RWPE2 (cell line): Measurements from ENCODE around the gene NAV2.

Source experiments
- ATAC-seq: fragments of 200-7000 bp; cut with Tn5 transposase; 3 replicates; pipeline ENCODE4 v1.9.1; 2021; ENCODE audit warnings: low read depth
- DNase-seq: peaks from one replicate; pipeline ENCODE4 v3.0.0-alpha.2; 2020; ENCODE audit warnings: low spot score
- H3K27ac ChIP-seq: fragments of 450-650 bp; 2 replicates; pipeline ENCODE4 v1.5.1; 2017; ENCODE audit warnings: mild to moderate bottlenecking; ENCODE audit not compliant: poor library complexity, severe bottlenecking
- H3K27me3 ChIP-seq: fragments of 250-450 bp; sonication (Bioruptor Pico); 2 replicates; pipeline ENCODE4 v1.5.1; 2021; ENCODE audit warnings: mild to moderate bottlenecking, moderate library complexity; ENCODE audit not compliant: insufficient read depth, poor library complexity, severe bottlenecking
- H3K36me3 ChIP-seq: fragments of 250-450 bp; sonication (Bioruptor Pico); 2 replicates; pipeline ENCODE4 v1.5.1; 2020; ENCODE audit warnings: low read depth, mild to moderate bottlenecking, moderate library complexity
- H3K4me1 ChIP-seq: fragments of 250-450 bp; sonication (Bioruptor Pico); 2 replicates; pipeline ENCODE4 v1.5.1; 2021; ENCODE audit warnings: mild to moderate bottlenecking, moderate library complexity; ENCODE audit not compliant: insufficient read depth, poor library complexity, severe bottlenecking
- H3K4me3 ChIP-seq: fragments of 250-450 bp; sonication (Bioruptor Pico); 2 replicates; pipeline ENCODE4 v1.5.1; 2021; ENCODE audit warnings: mild to moderate bottlenecking, moderate library complexity; ENCODE audit not compliant: severe bottlenecking
- H3K9me3 ChIP-seq: fragments of 250-450 bp; sonication (Bioruptor Pico); 2 replicates; pipeline ENCODE4 v1.5.1; 2021; ENCODE audit warnings: mild to moderate bottlenecking, moderate library complexity; ENCODE audit not compliant: severe bottlenecking
- TF ChIP-seq, protein P1 (sequence below): fragments of 450-650 bp; IDR thresholded peaks from one replicate; pipeline ENCODE4 v1.5.1; 2017; ENCODE audit warnings: mild to moderate bottlenecking, moderate library complexity; ENCODE audit not compliant: poor library complexity, severe bottlenecking

NAV2 gene

GRCh38 chr11:19702620-19703019 lies 10.0 kb upstream of the NAV2 start:
- DNase-seq (no peak), ATAC-seq (no peak)
- no peak overlapping the region for H3K4me3 ChIP-seq
- no peaks in the 10 kb centered on the region for H3K9me3 ChIP-seq
- TF ChIP-seq, protein P1, sequence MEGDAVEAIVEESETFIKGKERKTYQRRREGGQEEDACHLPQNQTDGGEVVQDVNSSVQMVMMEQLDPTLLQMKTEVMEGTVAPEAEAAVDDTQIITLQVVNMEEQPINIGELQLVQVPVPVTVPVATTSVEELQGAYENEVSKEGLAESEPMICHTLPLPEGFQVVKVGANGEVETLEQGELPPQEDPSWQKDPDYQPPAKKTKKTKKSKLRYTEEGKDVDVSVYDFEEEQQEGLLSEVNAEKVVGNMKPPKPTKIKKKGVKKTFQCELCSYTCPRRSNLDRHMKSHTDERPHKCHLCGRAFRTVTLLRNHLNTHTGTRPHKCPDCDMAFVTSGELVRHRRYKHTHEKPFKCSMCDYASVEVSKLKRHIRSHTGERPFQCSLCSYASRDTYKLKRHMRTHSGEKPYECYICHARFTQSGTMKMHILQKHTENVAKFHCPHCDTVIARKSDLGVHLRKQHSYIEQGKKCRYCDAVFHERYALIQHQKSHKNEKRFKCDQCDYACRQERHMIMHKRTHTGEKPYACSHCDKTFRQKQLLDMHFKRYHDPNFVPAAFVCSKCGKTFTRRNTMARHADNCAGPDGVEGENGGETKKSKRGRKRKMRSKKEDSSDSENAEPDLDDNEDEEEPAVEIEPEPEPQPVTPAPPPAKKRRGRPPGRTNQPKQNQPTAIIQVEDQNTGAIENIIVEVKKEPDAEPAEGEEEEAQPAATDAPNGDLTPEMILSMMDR, result no peak
- no peaks in the 10 kb centered on the region for H3K4me1 ChIP-seq
- no peaks in the 10 kb centered on the region for H3K27me3 ChIP-seq
- no peak overlapping the region for H3K27ac ChIP-seq
- no peaks in the 10 kb centered on the region for H3K36me3 ChIP-seq

GRCh38 chr11:19703211-19703610 lies 9.4 kb upstream of the NAV2 start:
- no peaks in the 10 kb centered on the region for H3K9me3 ChIP-seq
- ATAC-seq, result no peak
- no peaks in the 10 kb centered on the region for H3K27me3 ChIP-seq
- H3K36me3 ChIP-seq, result no peaks in the 10 kb centered on the region
- H3K4me1 ChIP-seq, result no peaks in the 10 kb centered on the region
- no peak overlapping the region for H3K27ac ChIP-seq
- DNase-seq, result no peak
- TF ChIP-seq, protein P1, result no peak
- H3K4me3 ChIP-seq, result no peak overlapping the region

DNA sequence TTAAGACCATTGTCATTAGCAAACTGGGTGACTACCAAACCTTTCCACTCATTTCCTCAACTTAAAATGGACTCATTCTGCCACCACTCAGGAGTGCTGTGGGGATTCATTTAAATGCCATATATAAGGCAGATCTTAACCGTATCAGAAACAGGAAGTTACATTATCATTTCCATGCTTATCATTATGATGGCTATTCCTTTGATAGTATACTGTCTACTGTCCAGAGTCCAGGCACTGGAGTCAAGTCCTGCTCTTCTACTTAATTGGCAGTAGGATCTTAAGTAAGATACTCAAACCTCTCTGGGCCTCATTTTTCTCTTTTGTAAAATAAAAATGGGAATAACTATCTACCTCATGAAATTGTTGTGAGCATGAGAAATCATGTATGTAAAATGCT lies 8.4 kb upstream of the NAV2 start:
- DNase-seq, result no peak
- Histone ChIP-seq H3K27me3 (no peaks in the 10 kb centered on the region), H3K27ac (no peak overlapping the region)

DNA sequence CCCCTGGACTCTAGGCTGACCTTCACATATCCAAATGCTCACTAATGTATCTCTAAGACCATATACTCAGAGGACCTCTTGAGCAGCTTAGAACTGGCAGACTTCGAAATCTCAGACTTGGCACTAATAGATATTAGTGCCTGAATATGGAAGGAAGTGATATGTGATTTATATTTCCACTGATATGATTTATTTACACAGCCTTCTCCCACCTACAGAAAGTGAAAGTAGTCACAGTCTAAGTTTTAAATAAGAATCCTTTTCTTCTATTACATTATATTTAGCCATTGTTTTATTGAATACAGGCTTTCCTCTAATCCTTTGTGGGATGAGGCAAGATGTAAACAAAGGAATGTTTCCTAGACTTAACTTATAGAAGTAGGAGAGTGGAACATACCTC lies 6.7 kb upstream of the NAV2 start:
- H3K4me1 ChIP-seq, result no peaks in the 10 kb centered on the region
- no peaks in the 10 kb centered on the region for H3K9me3 ChIP-seq
- no peaks in the 10 kb centered on the region for H3K36me3 ChIP-seq
- H3K27me3 ChIP-seq, result no peaks in the 10 kb centered on the region
- TF ChIP-seq, protein P1, result no peak
- ATAC-seq, result no peak
- H3K4me3 ChIP-seq, result no peak overlapping the region
- no peak overlapping the region for H3K27ac ChIP-seq
- DNase-seq, result no peak

More for the DNA sequence above, 8.4 kb upstream of the NAV2 start:
- TF ChIP-seq, protein P1, result no peak
- no peaks in the 10 kb centered on the region for H3K9me3 ChIP-seq
- no peaks in the 10 kb centered on the region for H3K36me3 ChIP-seq
- no peaks in the 10 kb centered on the region for H3K4me1 ChIP-seq
- ATAC-seq, result no peak
- no peak overlapping the region for H3K4me3 ChIP-seq

GRCh38 chr11:19711911-19712280 lies 741 bp upstream of the NAV2 start:
- Histone ChIP-seq H3K36me3 (no peaks in the 10 kb centered on the region), H3K27ac (peak overlapping the region; percentile 62), H3K9me3 (no peaks in the 10 kb centered on the region), H3K4me3 (peak overlapping the region; percentile 37), H3K27me3 (peaks cover 13% of the 10 kb centered on the region), H3K4me1 (peaks cover 10% of the 10 kb centered on the region)
- no peak for DNase-seq
- TF ChIP-seq, protein P1, result no peak
- peak; percentile 14 for ATAC-seq
